ENCODE data around the gene CSPG4. TPM values are rescaled to one million over a fixed set of nuclear protein-coding genes. Genes with fewer than 3 reads are reported as not detected.

The CSPG4 gene
- total and polyA plus RNA-seq, 2 of the 13 experiments (the other 11 are each of a cell fraction or from before 2014, with no cell fraction given): 0.01 to 0.04 TPM

GRCh38 chr15:75639709-75640482 lies 72.8 kb downstream of the CSPG4 start, which contains the start of gene IMP3 (continued):
- TF ChIP-seq FOXP4 (CRISPR knock-in tag; IDR thresholded peaks at IDR 0.05) (peak; percentile 44; the same call in 1 of the 2 replicates), CEBPB (IDR thresholded peaks at IDR 0.05; ENCODE audit: borderline replicate concordance, low read depth, low read length) (no peak), CEBPZ (IDR thresholded peaks at IDR 0.05; ENCODE audit: low read length) (no peak), ZHX1 (CRISPR knock-in tag; IDR thresholded peaks at IDR 0.05; ENCODE audit: low read depth) (peak; percentile 87), CERS6 (CRISPR knock-in tag; IDR thresholded peaks at IDR 0.05) (no peak; the same call in 1 of the 2 replicates), KLF6 (CRISPR knock-in tag; IDR thresholded peaks at IDR 0.05) (peak; percentile 87), TERF1 (CRISPR knock-in tag; IDR thresholded peaks at IDR 0.05) (no peak)

Measured in HepG2 (cell line).